Smooth muscle cell of the brain vasculature (primary cell): Measurements from ENCODE around the gene CCDC80.

Experiments used
- DNase-seq: peaks from one replicate; pipeline ENCODE4 v3.0.0-alpha.2; 2012; ENCODE audit warnings: low read depth, low spot score

CCDC80 gene

GRCh38 chr3:112633191-112633590, 7.8 kb downstream of the CCDC80 start:
- DNase-seq: no peak

GRCh38 chr3:112632596-112632995, 8.3 kb downstream of the CCDC80 start:
- no peak for DNase-seq

- no peak for DNase-seq
Measured at GRCh38 chr3:112631257-112631656, 9.7 kb downstream of the CCDC80 start.

GRCh38 chr3:112629425-112629824, 11.5 kb downstream of the CCDC80 start:
- DNase-seq: no peak

GRCh38 chr3:112627919-112628466, 12.9 kb downstream of the CCDC80 start:
- no peak for DNase-seq

- no peak for DNase-seq
Measured at GRCh38 chr3:112627419-112627818, 13.5 kb downstream of the CCDC80 start.

- no peak for DNase-seq
Measured at GRCh38 chr3:112623717-112624116, 17.2 kb downstream of the CCDC80 start.

- DNase-seq: no peak
Measured at GRCh38 chr3:112623213-112623612, 17.7 kb downstream of the CCDC80 start.

GRCh38 chr3:112619295-112619694, 21.6 kb downstream of the CCDC80 start:
- DNase-seq: no peak

- no peak for DNase-seq
Measured at GRCh38 chr3:112617285-112617684, 23.7 kb downstream of the CCDC80 start.

- no peak for DNase-seq
Measured at GRCh38 chr3:112615989-112616731, 24.8 kb downstream of the CCDC80 start.

- no peak for DNase-seq
Measured at GRCh38 chr3:112611752-112612515, 29.0 kb downstream of the CCDC80 start.

GRCh38 chr3:112610121-112610520, 30.8 kb downstream of the CCDC80 start:
- no peak for DNase-seq

GRCh38 chr3:112607863-112608262, 33.1 kb downstream of the CCDC80 start:
- no peak for DNase-seq

- no peak for DNase-seq
Measured at GRCh38 chr3:112606098-112606497, 34.8 kb downstream of the CCDC80 start.

- peak; percentile 94 for DNase-seq
Measured at GRCh38 chr3:112605285-112605684, 35.7 kb downstream of the CCDC80 start.

GRCh38 chr3:112604536-112604935, 36.4 kb downstream of the CCDC80 start:
- peak; percentile 79 for DNase-seq

- DNase-seq: no peak
Measured at GRCh38 chr3:112602217-112602838, 38.6 kb downstream of the CCDC80 start.

GRCh38 chr3:112598731-112599130, 42.2 kb downstream of the CCDC80 start:
- no peak for DNase-seq

- no peak for DNase-seq
Measured at GRCh38 chr3:112597945-112598344, 43.0 kb downstream of the CCDC80 start.

- no peak for DNase-seq
Measured at GRCh38 chr3:112594856-112595255, 46.1 kb downstream of the CCDC80 start.

- no peak for DNase-seq
Measured at GRCh38 chr3:112593258-112593657, 47.7 kb downstream of the CCDC80 start.
